DMS53 treated with DMSO at 0.1 percent for 48 hours (cell line): Measurements from ENCODE around the gene DGCR8.
"Not testable (repeated sequence)": the region's sequence is repeated elsewhere in the genome, so short reads cannot be mapped to it uniquely, and the experiment has no call there.

Source experiments
- DNase-seq: peaks from one replicate; lab custom pipeline; 2025; ENCODE audit not compliant: unreplicated experiment; lab: John Stamatoyannopoulos, UW

DGCR8 gene

DNA sequence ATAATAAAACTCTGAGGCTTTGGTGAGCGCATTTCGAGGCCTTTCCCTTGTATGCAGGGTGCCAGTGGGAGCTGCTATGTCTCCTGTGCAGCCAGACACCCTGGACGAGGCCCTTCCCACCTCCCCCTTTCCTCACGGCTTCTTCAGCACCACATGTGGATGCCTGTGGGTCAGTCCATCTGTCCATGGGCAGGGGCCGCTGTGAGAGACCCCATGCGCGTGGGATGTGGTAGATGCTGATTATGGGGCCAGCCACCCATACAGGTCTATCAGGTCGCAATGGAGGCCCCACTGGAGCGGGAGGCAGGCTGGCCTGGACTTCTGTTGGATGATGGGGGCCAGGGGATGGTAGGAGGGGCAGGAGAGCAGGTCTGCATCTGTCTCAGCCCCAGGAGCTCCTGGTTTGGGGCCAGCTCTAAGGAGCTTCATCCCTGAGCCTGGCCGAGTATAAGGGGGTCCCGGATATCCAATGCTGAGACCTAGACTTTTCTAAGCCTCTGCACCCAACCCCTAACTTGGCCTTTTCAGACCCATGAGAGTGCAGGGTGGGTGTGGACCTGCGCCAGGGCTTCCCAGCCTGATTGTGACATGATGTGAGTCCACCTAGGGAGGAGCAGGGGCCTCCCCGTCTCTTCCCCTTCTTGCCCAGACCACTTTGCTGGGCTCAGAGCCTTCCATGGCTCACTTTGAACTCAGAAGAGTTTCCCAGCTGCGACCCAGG, 14.0 kb upstream of the DGCR8 start:
- DNase-seq, result no peak

DNA sequence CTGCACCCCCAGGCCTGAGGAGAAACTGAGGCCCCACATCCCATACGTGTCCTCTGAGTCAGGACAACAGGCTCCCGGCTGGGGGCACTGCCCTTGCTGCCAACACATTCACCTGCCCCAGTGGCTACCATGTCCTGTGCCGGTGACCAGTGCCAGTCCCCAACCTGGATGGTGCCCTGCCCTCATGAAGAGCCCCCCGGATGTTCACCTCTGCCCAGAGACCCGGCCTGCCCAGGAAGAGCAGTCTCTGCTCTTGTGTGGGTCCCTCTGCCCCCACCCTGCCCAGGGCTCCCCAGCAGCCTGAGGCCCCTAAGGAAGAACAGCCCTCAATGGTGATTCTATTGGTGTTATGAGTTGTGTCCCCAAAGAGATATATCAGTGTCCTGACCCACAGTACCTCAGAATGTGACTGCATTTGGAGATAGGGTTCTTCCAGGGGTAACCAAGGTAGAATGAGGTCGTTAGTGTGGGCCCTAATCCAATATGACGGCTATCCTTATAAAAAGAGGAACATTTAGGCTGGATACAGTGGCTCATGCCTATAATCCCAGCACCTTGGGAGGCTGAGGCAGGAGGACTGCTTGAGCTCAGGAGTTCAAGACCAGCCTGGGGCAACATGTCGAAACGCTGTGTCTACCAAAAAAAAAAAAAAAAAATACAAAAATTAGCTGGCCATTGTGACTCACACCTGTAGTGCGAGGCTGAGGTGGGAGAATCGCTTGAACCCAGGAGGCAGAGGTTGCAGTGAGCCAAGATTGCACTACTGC, 13.2 kb upstream of the DGCR8 start:
- DNase-seq, result no peak

DNA sequence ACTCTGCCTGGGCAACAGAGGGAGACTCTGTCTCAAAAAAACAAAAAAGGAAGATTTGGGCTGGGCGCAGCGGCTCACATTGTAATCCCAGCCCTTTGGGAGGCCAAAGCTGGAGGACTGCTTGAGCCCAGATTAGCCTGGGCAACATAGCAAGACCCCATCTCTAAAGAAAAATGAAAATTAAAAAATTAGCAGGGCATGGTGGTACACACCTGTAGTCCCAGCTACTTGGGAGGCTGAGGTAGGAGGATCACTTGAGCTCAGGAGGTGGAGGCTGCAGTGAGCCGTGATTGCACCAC, 12.7 kb upstream of the DGCR8 start:
- not testable (repeated sequence) for DNase-seq

DNA sequence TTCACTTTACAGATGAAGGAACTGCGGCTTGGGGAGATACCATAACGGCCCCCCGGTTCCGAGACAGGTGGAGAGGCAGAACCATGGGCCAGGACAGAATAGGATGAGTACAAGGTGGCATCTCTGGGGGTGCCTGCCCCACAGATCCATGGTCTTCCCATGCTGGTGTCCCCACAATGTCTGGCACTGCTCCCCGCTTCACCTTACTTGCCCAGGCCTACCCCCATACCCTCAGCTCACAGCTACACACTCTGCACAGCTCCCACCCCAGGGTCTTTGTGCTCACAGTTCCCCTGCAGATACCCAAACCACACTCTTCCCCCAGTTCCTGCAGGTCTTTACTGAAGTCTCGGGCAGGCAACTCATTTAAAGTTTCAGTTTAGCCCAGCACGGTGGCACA, 11.4 kb upstream of the DGCR8 start:
- DNase-seq, result no peak

DNA sequence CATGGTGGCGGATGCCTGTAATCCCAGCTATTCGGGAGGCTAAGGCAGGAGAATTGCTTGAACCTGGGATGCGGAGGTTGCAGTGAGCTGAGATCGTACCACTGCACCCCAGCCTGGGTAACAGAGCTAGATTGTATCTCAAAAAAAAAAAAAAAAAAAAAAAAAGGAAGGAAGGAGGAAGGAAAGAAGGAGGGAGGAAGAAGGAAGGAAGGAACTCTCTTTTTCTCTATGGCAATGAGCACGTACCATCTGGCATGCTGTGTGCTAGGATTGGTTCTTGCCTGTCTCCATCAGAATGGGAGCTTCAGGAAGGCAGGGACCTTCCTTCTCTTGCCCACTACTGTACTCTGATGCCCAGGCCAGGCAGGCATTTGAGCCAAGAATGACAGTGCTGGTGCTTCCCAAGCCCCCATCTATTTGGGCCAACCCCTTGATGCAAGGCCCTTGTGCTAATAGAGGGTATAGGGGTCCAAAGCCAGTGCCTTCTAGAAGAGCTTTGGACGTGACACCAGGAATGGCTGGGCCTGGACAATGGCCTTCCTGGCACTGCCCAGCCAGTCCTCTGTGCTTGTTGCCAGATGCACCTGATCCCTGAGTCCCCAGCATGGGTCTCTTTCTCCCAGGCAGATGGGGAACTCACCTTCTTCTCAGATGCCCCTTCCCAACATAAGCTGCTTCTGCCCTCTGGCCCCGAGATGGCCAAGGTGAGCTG, 10.6 kb upstream of the DGCR8 start:
- DNase-seq, result no peak

DNA sequence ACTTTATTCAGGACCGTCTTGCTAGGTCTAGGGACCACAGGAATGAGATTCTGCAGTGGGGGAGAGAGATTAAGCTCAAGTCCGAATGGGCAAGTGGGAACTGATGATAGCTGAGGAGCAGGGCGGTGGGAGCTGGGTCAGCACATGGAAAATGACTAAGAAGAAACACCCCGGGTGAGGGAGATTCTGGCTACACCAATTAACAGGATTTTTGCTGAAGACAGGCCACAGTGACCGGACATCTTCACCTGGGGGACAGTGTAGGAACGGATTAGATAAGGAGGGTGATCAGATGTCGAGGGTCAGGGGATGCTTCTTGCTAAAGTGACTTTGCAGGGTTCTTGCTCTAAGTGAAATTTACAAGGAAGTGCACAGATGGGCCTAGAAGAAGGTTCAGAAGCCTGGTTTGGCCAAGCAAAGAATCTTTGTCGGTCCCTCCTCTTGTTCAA, 8.5 kb upstream of the DGCR8 start:
- DNase-seq, result no peak

DNA sequence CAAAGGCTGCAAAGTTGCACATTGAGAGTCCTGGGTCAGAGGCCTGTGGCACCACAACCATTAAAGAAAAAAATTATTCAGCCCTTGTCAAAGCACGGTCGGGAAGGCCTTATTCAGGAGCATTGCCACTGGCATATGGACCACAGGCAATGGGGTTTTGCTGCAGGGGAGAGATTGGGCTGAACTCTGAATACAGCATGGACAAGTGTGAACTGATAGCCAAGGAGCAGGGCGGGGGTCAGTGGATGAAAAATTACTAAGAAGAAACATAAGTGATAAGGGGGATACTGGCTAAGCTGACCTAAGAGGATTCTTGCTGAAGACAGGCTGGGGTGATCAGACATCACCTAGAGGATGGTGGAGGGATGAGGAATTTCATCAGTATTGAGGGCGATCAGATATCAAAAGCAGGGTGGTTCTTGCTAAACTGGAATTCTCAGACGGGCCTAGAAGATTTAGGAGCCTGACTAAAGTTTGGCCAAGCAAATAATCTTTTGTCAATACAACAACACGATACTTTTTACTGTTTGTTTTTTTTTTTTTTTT, 3.3 kb upstream of the DGCR8 start:
- no peak for DNase-seq

DNA sequence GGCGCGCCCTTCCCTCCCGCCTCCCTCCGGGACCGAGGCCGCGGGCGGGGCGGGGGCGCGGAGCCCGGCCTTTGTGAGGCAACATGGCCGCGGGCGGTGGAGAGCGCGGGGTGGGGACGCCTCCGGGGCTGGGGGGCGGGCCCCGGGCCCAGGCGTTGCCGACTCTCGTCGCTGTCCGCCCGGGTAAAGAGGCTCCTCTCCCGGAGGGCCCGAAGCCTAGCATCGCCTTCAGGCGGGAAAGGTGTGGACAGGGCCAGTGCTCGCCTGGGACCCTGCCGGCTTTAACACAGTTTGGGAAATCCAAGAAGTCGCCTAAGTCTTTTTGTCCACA, 369 bp downstream of the DGCR8 start:
- no peak for DNase-seq

DNA sequence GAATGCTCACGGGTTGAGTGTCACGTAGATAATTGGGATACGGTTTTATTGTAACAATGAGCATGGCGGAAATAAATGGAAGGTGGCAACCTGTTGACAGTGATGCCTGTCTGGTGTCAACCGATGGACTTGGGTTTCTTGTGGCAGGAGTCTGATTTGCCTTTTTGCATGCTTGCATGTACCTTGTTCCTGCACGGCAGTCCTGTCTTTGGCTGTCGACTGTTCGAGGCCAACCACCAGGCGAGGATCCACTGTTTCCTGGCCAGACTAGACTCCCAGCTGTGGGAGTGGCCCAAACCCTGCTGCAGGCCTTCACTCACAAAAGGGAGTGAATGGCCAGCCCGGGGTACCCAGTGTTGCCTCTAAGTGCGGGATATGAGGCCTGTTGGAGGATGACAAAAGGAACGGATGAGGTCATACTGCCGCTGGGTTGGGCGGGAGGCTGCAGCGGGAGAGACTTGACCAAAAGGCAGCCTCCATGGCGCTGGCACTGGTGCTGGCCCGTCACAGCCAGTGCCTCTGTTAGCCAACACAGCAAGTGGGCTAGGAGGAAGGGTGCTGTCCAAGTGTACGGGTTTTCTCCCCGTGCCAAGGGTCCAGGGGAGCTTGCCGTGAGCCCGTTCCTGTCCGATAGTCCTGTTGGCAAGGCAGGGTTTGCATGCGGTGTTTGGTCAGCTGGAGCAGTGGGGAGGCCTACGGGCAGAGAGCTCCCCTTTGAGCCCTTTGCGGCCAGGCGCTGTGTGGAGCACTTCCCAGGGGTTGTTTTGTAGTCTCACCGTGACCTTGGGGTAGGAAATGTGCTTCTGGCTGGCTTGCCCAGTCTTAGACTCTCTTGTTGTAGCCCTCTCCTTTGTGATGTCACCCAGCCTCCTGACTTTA, 974 bp downstream of the DGCR8 start:
- peak; percentile 0 for DNase-seq

DNA sequence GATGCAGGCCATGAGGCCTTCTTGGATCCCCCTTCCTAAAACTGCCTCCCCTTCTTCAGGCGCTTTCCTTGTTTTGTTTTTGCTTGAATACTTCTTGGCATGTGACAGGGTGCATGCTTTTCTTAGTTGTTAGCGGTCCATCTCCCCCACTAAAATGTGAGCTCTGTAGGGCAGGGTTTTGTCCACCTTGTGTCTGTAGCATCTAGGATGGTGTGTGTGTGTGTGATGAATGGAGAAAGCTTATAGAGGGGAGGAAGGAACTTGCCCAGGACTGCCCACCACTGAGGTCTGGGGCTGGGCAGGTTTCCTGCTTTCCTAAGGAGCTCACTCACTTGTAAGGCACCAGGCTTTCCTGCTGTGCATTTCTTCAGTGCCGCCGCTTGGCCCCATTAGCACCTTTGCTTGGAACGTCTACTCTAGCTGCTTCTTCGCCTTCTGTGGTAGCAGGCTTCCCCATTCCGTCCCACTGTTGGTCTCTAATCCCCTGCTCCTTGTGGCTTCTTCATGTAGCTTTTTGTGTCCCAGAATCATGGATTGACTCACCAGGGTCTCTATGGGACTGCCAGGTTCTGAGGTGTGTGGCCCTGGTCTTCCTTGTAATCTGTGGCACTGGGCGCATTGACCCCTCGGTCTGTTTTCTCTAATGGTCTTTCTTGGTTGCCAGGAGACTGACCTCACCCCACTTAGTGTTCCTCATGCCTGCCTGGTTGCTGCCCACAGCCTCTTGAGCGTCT, 3.3 kb downstream of the DGCR8 start:
- DNase-seq, result no peak

DNA sequence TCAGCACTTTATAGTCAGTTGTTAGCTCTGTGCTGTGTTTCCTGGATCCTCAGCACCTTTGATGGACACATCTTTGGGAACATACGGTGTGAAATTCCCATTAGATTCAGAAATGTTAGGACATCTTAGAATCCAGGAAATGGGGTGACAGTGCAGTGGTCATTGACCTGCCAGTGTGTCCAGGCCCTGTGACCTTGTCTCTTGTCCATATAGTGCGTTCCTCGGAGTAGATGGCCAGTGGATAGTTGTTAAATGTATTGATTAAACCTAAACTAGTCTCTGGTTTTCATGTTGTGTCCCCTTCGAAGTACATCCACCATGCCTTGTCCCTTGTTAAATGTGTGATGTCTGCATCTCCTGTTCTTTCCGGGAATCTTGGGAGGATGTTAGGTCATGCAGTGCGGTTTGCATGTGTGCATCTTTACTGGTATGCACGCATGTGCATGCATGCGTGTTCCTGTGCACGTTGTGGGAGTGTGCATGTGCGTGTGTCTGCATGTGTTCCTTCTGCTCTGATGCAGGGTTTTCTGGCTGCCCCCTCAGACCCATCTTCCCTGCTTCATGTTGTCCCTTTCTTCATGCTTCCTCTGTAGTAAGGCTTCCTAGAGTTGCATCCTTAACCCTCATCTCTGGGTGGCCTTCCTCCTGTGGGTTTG, 4.0 kb downstream of the DGCR8 start:
- DNase-seq, result no peak

DNA sequence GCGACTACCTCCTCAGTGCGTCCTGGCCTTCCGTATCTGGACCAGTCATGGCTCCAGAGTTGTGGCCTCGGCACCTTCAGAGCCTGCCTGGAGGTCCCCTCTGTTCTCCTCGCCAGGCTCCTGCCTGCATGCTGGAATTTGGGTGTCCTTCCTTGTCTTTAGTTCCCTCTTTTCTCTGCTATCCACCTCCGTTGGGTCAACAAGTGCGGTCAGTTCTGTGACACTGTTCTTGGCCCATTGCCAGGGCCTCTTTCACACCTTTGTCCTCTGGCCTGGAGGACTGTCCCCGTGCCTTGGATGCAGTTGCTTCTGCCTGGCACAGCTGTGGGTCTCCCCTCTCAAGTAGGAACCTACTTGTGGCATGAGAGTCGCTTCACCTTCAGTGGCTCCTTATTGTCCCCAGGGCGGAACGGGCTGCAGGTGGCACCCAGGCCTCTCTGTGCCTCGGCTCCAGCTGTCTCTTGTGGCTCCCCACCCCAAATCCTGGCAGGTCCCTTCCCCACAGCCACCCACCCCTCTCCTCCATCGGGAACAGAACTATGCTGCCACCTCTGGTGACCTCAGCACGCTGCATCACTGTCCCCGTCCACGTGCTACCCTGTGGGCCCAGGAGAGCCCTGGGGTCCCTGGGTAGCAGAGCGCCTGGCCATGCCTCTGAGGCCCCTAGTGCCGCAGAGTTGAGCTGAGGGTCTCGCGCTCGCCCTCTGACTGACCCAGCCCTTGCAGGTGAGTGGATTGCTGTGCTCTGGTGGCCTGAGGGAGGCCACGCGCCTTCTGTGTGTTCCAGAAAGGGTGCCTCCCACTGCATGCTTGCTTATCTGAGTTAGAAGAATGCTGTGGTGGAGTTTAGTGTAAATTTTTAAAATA, 4.7 kb downstream of the DGCR8 start:
- DNase-seq, result no peak

DNA sequence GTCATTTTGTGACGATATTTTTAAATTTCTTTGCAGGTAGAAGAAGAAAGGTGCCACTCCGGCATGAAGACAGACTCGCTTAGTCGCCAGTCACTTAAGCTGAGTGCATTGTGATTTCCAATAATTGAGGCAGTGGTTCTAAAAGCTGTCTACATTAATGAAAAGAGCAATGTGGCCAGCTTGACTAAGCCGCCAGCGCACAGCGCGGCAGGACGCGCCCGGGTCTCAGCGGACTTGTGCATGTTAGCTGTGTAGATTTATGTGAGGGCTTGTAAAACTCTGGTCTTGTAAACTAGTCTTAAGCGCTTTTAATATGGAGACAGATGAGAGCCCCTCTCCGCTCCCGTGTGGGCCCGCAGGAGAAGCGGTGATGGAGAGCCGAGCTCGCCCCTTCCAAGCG, 5.6 kb downstream of the DGCR8 start:
- no peak for DNase-seq

DNA sequence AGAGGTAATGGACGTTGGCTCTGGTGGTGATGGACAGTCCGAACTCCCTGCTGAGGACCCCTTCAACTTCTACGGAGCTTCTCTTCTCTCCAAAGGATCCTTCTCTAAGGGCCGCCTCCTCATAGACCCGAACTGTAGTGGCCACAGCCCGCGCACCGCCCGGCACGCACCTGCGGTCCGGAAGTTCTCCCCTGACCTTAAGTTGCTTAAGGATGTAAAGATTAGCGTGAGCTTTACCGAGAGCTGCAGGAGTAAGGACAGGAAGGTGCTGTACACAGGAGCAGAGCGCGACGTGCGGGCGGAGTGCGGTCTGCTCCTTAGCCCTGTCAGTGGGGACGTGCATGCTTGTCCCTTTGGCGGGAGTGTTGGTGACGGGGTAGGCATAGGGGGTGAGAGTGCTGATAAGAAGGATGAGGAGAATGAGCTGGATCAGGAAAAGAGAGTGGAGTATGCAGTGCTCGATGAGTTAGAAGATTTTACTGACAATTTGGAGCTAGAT, 6.1 kb downstream of the DGCR8 start:
- DNase-seq, result no peak

DNA sequence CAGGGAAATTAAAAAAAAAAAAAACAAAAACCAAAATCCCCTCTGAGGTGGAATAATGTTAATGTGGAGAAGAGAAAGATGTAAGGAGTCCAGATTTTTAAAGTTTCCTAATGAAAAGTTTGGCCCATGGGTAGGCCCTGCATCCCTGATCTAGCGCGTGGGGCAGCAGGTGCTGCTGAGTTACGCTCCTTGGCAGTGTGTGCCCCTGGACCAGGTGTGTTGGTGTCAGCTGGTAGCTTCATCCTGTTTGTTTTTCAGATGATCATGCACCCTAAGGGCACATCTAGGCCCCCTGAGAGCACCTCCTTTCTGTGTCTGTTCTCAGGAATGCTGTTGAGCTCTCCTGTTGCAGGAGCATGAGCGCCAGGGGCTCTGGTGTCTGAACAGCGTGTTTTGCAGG, 6.7 kb downstream of the DGCR8 start:
- DNase-seq, result no peak

DNA sequence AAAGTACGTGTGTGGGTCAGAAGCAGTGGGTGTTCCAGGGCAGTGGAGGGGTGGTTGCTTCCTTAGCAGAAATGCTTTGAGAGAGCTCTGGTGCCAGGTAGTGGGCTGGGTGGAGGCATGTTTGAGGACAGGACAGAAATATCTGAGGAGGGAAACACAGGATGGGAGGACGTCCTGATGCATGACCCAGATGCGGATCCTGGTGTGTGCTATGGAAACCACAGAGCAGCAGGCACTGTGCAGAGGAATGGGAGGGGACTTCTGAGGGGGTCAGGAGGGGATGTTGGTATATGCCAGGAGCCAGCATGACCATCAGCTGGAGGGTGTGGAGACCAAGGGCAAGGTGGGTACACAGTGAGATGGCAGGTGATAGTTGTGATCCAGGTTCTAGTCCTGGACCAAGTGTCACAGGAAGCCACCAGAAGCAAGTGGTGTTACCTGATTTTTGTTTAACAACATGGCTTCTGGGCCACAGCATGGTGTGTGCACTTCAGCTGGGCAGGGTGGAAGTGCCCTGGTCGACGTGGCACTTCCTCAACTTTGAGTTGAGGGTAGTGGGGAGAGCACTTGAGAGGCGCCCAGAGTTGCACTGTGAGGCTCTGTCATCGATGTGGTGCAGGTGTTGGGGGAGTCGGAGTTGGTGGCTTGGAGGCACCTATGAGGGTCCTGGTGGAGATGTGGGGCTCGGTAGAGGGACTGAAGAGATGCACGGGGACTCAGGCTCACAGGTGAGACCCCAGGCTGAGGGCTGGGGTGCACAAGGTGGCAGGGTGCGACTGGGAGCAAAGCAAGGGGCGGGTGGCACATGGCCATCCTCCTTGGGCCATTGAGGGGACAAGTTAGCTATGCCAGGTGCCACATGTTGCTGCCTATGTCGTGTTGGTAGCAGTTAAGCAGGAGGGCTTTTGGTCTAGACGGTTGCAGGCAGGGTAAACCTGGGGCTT, 7.5 kb downstream of the DGCR8 start:
- DNase-seq, result no peak

DNA sequence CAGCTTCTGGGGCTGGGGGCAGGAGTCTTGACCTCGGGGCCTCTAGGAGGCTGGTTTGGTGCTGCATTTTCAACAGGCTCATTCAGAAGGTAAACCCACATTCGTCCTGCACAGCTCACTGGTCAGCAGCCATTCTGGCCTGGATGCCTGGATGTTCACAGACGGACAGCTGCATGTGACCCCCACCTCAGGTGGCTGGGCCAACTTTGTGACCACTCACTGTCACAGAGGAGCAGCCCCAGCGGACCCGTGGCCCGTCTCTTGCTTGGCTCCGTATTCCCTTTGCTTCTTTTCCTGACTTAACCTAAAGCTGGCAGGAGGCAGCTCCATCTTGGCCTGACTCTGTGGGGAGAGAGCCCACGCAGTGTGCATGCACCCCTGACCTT, 8.2 kb downstream of the DGCR8 start:
- DNase-seq, result no peak
